Measurements from ENCODE around the gene ZFAND2B. TPM values are rescaled to one million over a fixed set of nuclear protein-coding genes. Genes with fewer than 3 reads are reported as not detected.

ZFAND2B gene
- 27.9 TPM for total RNA-seq

DNA sequence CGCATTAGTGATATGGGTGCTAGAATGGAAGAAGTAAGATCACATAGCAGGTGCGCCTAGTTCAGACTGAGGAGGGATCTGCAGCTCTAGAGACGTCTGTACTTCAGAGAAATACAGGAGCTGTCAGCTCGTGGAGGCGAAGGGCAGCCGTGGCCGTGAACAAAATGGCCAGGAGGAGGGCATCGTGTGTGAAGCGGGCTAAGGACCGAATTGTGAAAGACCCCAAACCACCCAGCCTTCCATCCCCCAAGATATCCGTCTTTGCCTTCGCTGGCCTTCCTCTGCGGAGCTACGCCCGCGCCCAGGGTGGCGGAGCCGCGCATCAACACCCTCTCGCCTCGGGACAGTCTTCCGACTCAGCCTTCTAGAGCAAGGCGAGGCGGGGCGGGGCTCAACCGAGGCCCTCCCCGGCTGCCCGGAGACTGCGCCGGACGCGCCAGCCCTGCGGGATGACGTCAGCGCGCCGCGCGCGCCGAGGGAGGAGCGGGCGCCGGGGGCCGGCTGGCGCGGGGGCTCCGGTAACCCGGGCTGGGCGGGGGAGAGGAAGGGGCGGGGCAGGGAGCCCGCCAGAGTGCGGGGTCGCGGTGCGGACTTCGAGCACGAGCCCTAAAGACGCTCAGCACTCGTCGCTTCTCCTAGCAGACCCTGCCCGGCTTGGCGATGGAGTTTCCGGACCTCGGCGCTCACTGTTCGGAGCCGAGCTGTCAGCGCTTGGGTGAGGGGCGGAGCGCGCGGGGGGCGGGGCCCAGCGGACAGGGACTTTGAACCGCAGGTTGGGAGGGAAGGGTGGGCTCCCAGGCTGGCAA, at the start of gene ZFAND2B:
TSS of gene ZFAND2B (plus strand) at position 455 of the 806 bp plus-strand sequence. CDS start at position 661, 206 bp downstream.

DNA sequence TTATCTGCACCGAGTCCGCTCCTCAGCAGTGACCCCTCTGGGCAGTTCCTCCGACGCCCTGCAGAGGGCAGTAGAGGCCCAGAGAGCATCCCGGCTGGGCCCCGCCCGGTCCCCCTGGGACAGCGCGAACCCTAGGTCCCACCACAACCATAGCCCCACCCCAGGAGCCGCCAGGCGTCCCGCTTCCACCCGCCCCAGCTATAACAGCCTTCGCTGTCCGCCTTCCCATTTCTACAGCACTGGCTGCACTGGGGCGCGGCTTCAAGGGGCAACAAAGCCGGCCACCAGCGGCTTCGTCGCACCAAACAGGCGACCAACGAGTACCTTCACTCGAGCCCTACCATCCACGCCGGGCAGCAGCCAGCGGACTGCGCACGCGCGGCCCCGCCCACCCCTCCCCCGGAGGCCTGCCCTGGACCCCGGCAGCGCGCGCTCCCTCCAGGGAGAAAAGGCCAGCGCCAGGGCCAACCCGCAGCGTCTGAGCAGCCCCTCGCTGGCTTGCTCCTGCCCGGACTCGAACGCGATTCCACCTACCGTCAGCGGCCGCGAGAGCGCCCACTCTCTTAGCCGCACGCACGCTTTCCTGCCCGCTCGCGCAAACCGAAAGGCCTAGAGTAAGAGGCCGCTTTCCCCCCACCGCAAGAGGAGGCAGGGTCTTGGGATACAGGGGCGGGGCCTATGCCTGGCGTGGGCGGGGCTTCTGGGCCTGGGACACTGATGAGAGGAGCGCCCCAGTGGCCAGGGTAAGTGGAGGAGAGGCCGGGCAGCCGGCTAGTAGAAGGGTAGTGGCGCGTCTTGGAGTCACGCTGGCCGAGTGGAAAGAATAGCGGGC, 46.2 kb upstream of the ZFAND2B start, which contains the start of gene NHEJ1:
TSS of gene NHEJ1 (minus strand) at position 630 of the 832 bp plus-strand sequence. CDS start 2,453 bp downstream, outside the sequence.

GRCh38 chr2:219169930-219170654, 36.5 kb upstream of the ZFAND2B start, which contains the start of gene SLC23A3:
SLC23A3 (minus strand) TSS chr2:219170029; CDS start chr2:219169984, 45 bp downstream.

DNA sequence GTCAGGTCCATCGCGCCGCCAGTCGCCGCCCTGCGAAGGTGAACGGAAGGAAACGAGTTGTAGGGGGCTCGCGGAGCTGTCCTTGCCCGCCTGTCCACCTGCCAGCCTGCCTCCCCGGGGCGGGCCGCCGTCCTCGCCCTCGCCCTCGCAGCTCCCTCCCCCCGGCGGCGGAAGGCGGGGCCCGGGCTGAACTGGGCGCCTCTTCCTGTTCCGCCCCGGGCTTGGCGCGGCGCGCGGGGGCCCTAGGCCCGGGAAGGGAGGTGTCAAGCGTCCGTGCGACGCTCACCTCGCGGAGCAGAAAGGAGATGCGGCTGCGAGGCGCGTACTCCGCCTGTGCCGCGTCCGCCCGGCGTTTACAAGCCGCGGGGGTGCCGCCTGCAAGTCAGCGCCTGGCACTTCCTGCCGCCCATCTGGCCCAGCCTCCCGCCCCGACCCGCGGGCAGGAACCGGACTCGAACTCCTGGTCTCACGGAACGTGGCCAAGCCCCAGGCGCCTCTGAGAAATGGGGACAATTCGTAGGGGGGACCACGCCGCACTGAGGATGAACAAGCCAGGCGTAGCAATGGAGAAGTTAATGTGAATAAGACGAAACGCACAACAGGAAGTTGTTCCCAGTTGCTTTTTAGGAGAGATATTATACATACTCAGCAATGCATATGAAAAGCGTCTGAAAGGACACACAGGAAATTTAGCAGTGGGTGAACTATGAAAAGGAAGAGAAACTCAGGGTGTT, 29.6 kb upstream of the ZFAND2B start, which contains the start of gene CNPPD1:
TSS of gene CNPPD1 (minus strand) at position 108 of the 734 bp plus-strand sequence. CDS start at position 11, 97 bp downstream.

GRCh38 chr2:219177552-219178376, 28.8 kb upstream of the ZFAND2B start, which contains the start of gene RETREG2:
RETREG2 (plus strand) TSS chr2:219178275; CDS start chr2:219178353, 78 bp downstream.

GRCh38 chr2:219218732-219219701, 12.4 kb downstream of the ZFAND2B start, which contains the start of gene ABCB6:
ABCB6 (minus strand) TSS chr2:219218958; CDS start chr2:219218673, 285 bp downstream.

GRCh38 chr2:219229305-219230058, 22.9 kb downstream of the ZFAND2B start, which contains the start of the genes ANKZF1 and ATG9A:
ANKZF1 (plus strand) TSS chr2:219229806; CDS start chr2:219230258, 452 bp downstream.
ATG9A (minus strand) TSS chr2:219229636; CDS start chr2:219228024, 1,612 bp downstream.

DNA sequence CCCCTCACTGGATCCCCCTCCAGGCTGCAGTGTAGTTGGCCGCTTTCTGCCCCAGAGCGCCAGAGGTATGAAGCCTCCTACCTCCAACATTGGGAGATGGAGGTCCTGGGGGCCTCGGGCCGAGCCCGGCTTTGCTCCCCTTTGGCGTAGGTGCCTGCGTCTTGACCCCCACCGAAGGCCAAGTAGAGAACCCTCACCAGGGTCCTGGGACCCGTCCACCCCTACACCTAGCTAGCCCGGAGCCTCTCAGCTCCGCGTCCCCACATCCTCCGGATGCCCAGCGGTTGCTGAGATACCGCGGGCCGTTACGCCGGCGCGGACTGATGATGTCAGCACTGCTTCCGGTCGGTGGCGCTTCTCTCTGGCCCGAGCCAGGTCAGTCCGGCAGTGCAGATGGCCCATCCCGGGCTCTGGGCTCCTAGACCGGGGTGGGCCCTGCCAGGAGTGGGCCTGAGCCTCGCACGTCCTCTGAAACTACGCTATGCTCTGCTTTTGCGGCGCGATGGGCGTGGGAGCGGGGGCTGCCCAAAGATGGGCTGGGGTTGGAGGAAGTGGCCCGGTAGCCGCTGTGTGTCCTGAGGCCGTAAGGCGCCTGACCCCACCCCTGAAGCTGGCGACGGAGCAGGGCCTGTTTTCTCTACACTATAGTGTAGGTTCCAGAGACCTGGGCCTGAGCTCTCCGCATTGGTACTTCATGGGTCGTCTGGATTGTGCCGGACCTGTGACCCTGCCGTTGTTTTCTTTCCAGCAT, 38.7 kb downstream of the ZFAND2B start, which contains the start of the genes GLB1L and STK16:
TSS of gene GLB1L (minus strand) at position 297 of the 751 bp plus-strand sequence. CDS start 1,871 bp downstream, outside the sequence.
TSS of gene STK16 (plus strand) at position 332 of the 751 bp plus-strand sequence. CDS start 521 bp downstream, outside the sequence.

DNA sequence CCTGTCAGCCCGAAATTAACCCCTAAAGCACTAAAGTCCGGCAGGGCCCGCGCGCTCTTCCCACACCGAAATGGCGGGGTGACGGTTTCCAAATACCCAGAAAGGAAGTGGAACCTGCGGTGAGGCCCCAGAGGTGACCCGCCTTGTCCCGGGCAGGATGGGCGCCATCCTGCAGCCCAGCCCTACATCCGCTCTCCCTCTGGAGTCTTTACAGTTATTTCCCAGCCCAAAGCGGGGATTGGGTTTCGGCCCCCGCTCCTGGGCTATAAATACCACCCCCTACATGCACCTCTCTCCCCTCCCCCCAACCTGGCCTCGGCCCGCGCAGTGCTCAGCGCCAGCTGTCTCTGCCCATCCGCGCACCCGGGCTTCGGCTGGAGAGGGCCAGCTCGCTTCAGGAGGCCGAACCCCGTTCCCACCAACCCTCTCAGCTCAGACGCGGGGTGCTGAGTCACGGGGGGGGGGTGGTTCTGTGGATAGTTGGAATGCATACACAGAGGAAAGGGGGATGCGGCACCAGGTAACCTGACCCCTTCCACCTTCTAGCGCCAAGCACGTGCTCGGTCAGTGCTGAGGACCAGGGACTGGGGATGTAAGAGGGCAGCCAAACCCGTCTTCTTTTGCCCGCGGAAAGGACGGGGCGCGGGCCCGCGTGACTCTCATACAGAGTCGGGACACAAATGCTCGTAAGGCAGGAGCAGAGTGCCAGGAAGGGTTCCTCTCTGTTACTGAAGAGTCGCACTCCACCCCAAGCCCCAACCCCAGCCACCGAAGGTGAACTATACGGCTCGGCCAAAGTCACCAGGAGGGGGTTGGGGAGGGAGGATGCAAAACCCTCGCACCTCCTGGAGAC, 46.5 kb downstream of the ZFAND2B start, which contains the start of gene TUBA4B:
TSS of gene TUBA4B (plus strand) at position 344 of the 853 bp plus-strand sequence. CDS start at position 509, 165 bp downstream.

GRCh38 chr2:219253753-219254589, 47.4 kb downstream of the ZFAND2B start, which contains the start of gene TUBA4A:
TUBA4A (minus strand) TSS chr2:219253918; CDS start chr2:219253858, 60 bp downstream.

